HepG2 (cell line): Measurements from ENCODE around the gene TAMALIN. TPM values are rescaled to one million over a fixed set of nuclear protein-coding genes. Genes with fewer than 3 reads are reported as not detected.

Experiments
- ATAC-seq: fragments of 200-7000 bp; cut with Tn5 transposase; 3 replicates; pipeline ENCODE4 v1.9.1; 2020; ENCODE audit warnings: mild to moderate bottlenecking, moderate library complexity
- BruUV-seq: library from RNA; stranded (reverse); fragments of 400-500 nt; replicated peaks from 2 replicates; lab custom pipeline; 2021; lab: Mats Ljungman, UMichigan
- CTCF ChIA-PET: fragments of 300-600 bp; formaldehyde crosslinking; extraction: SDS; loops from one replicate; lab custom pipeline; 2021; ENCODE audit warnings: low total read pairs, inconsistent platforms, low intra/inter-chr PET ratio; lab: Yijun Ruan, JAX
- POLR2A ChIA-PET: fragments of 350-600 bp; sonication (Branson Sonifier 250); formaldehyde crosslinking; loops from one replicate; lab custom pipeline; 2020; ENCODE audit warnings: antibody characterized with exemption, inconsistent platforms; lab: Yijun Ruan, JAX
- DNase-seq: peaks from one replicate; pipeline ENCODE4 v3.0.0-alpha.2; 2015; ENCODE audit warnings: low spot score
- FAIRE-seq: peaks from 3 replicates; lab custom pipeline; 2011; peaks lifted over from hg19 to GRCh38; lab: Jason Lieb, UNC
- H2AFZ ChIP-seq: one replicate; pipeline ENCODE4 v1.6.1; 2011; ENCODE audit warnings: low read length, inconsistent platforms
- H3K27ac ChIP-seq: fragments of 300-600 bp; 3 replicates; pipeline ENCODE4 v1.8.0; 2011; ENCODE audit warnings: mixed run types, mild to moderate bottlenecking, mixed read lengths, low read length, inconsistent platforms; ENCODE audit not compliant: insufficient read depth; ENCODE audit errors: extremely low read length
- H3K27me3 ChIP-seq, 2 experiments: fragments of 200-600 bp in 1 of 2; 2 replicates in 1 of 2; 3 replicates in 1 of 2; pipeline versions ENCODE4 v1.6.0 to v1.8.0; 2011; ENCODE audit warnings: low read length in 2 of 2, mild to moderate bottlenecking in 2 of 2, moderate library complexity in 2 of 2, inconsistent platforms in 1 of 2; ENCODE audit not compliant: insufficient read depth in 2 of 2, control insufficient read depth in 1 of 2
- H3K36me3 ChIP-seq, 2 experiments: fragments of 200-600 bp in 1 of 2; replicated peaks in 1 of 2; 2 replicates in 1 of 2; 3 replicates in 1 of 2; pipeline versions ENCODE4 v1.5.1 to v1.8.0; 2011; ENCODE audit warnings: low read length in 2 of 2, inconsistent platforms in 1 of 2; ENCODE audit not compliant: insufficient read depth in 2 of 2, control insufficient read depth in 1 of 2
- H3K4me1 ChIP-seq: 2 replicates; pipeline ENCODE4 v1.5.1; 2012; ENCODE audit warnings: low read length, inconsistent platforms; ENCODE audit not compliant: insufficient read depth
- H3K4me2 ChIP-seq: 2 replicates; pipeline ENCODE4 v1.6.0; 2011; ENCODE audit warnings: low read depth, low read length, inconsistent platforms
- H3K4me3 ChIP-seq, 3 experiments: fragments of 200-600 bp in 1 of 3; sonication (generic), shearing (Covaris generic) in 1 of 3; replicated peaks in 1 of 3; 2 replicates each; pipeline ENCODE4 v1.5.1; 2011 to 2016; ENCODE audit warnings: low read length in 3 of 3, inconsistent platforms in 2 of 3, low read depth in 2 of 3, mild to moderate bottlenecking in 2 of 3, control low read depth in 1 of 3, mixed read lengths in 1 of 3; ENCODE audit not compliant: insufficient read depth in 1 of 3
- H3K79me2 ChIP-seq: one replicate; pipeline ENCODE4 v1.6.1; 2011; ENCODE audit warnings: low read length, inconsistent platforms; ENCODE audit not compliant: insufficient read depth
- H3K9ac ChIP-seq: 2 replicates; pipeline ENCODE4 v1.6.0; 2011; ENCODE audit warnings: mild to moderate bottlenecking, low read depth, low read length, inconsistent platforms; ENCODE audit not compliant: insufficient read depth
- H3K9me3 ChIP-seq: 2 replicates; pipeline ENCODE4 v1.5.1; 2012; ENCODE audit warnings: mild to moderate bottlenecking, low read length
- H4K20me1 ChIP-seq: 2 replicates; pipeline ENCODE4 v1.6.0; 2011; ENCODE audit warnings: inconsistent platforms, mild to moderate bottlenecking, low read length, moderate library complexity; ENCODE audit not compliant: insufficient read depth
- HMGA1 ChIP-seq: sonication (generic); formaldehyde crosslinking; conservative IDR thresholded peaks from 2 replicates; pipeline ENCODE4 v1.4.0; 2020; ENCODE audit warnings: missing genetic modification reagents
- IKZF4 ChIP-seq: sonication (generic); formaldehyde crosslinking; IDR thresholded peaks from 2 replicates; pipeline ENCODE4 v1.5.1; 2020; ENCODE audit warnings: borderline replicate concordance, mild to moderate bottlenecking, low read depth, missing genetic modification reagents; ENCODE audit errors: not compliant biosample characterization
- MAFF ChIP-seq: IDR thresholded peaks from 2 replicates; pipeline ENCODE4 v1.6.1; 2011; ENCODE audit warnings: low read depth, low read length, improper control_type of control experiment
- MAFK ChIP-seq, 2 experiments: IDR thresholded peaks in 1 of 2; conservative IDR thresholded peaks in 1 of 2; 2 replicates each; pipeline ENCODE4 v1.6.1; 2011; ENCODE audit warnings: improper control_type of control experiment in 2 of 2, low read length in 2 of 2
- NR2F6 ChIP-seq, 2 experiments: IDR thresholded peaks; 2 replicates each; pipeline ENCODE4 v1.6.1; 2016; ENCODE audit warnings: antibody characterized with exemption in 1 of 2, mild to moderate bottlenecking in 1 of 2
- RXRA ChIP-seq: sonication (generic); formaldehyde crosslinking; IDR thresholded peaks from 2 replicates; pipeline ENCODE4 v1.5.1; 2020; ENCODE audit warnings: missing genetic modification reagents
- SAP130 ChIP-seq: IDR thresholded peaks from 2 replicates; pipeline ENCODE4 v1.6.1; 2016; ENCODE audit warnings: low read depth
- ZBTB42 ChIP-seq: sonication (generic); formaldehyde crosslinking; IDR thresholded peaks from 2 replicates; pipeline ENCODE4 v1.5.0; 2020; ENCODE audit warnings: mild to moderate bottlenecking, missing genetic modification reagents
- ZFP82 ChIP-seq: sonication (generic); formaldehyde crosslinking; IDR thresholded peaks from 2 replicates; pipeline ENCODE4 v1.5.1; 2020; ENCODE audit warnings: mild to moderate bottlenecking, missing genetic modification reagents, borderline replicate concordance
- WGBS: methylation state at CpG from one replicate; pipeline ENCODE4 v1.1.6; 2017; ENCODE audit warnings: low lambda C conversion rate; 5-methylcytosine and 5-hydroxymethylcytosine counted together
- in situ Hi-C: cut with HindIII; loops from 2 replicates; pipeline ENCODE4 v1.10.0; 2017; ENCODE audit warnings: low pct_unique_long_range_greater_than_20kb; ENCODE audit not compliant: extremely low pct_ligation_motif_present
- intact Hi-C: fragments of 100-400 bp; cut with micrococcal nuclease; formaldehyde crosslinking; loops from one replicate; pipeline ENCODE4 v1.10.0; 2022; ENCODE audit not compliant: unreplicated experiment
- polyA plus RNA-seq, 8 experiments: library from polyadenylated mRNA; depleted of rRNA in 3 of 8; stranded (reverse) in 7 of 8; unstranded in 1 of 8; fragments of >200 nt; fragmentation: Illumina TruSeq in 4 of 8; extraction: Trizol in 4 of 8; gene quantifications; 2 replicates each; pipeline versions ENCODE4 v1.2.1 to v1.2.3, GENCODE V29; 2011 to 2016; ENCODE audit warnings: low read depth in 4 of 8, missing spikeins in 1 of 8, mixed read lengths in 1 of 8; ENCODE audit not compliant: insufficient read depth in 1 of 8
- total RNA-seq, 5 experiments: library from RNA; depleted of rRNA; stranded (reverse); fragments of >200 nt; fragmentation: Illumina TruSeq; extraction: Trizol; gene quantifications; 2 replicates each; pipeline ENCODE4 v1.2.3, GENCODE V29; 2016; ENCODE audit warnings: low read depth in 1 of 5
- TF ChIP-seq, protein P1 (sequence below): sonication (generic); formaldehyde crosslinking; IDR thresholded peaks from 2 replicates; pipeline ENCODE4 v1.5.1; 2020; ENCODE audit warnings: mild to moderate bottlenecking, missing genetic modification reagents, moderate library complexity
- TF ChIP-seq, protein P2 (sequence below), 2 experiments: fragments of 450-650 bp in 1 of 2; sonication (generic) in 1 of 2; formaldehyde crosslinking; IDR thresholded peaks; 2 replicates each; pipeline versions ENCODE4 v1.5.0 to v1.8.0; 2020 to 2022; ENCODE audit warnings: mild to moderate bottlenecking in 1 of 2, missing genetic modification reagents in 1 of 2
- TF ChIP-seq, protein P3 (sequence below): sonication (generic); formaldehyde crosslinking; IDR thresholded peaks from 2 replicates; pipeline ENCODE4 v1.5.0; 2020; ENCODE audit warnings: missing genetic modification reagents, mild to moderate bottlenecking, borderline replicate concordance

TAMALIN gene
- total and polyA plus RNA-seq, 2 of the 13 experiments (the other 11 are each of a cell fraction or from before 2014, with no cell fraction given), result 2.9 to 10.9 TPM

DNA sequence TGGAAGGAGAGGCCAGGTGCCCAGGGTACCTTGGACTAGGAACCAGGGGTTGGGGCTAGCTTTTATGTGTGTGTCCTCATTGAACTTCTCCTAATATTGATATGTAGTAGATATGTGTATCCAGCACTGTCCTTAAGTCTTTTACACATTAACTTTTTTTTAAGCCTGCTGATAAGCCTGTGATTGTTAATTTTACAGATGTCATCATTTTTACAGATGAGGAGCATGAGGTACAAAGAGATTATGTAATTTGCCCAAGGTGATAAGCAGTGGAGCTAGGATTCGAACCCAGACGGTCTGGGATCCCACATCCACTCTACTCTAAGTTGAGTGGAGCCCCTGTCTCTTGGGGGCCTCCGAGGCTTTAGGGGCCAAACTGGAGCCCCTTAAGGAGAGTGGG lies 34.3 kb downstream of the TAMALIN start:
- no peak overlapping the region for H2AFZ ChIP-seq
- FAIRE-seq (no peak), DNase-seq (no peak), ATAC-seq (no peak)
- intact Hi-C loops, result no loop called here
- no peaks in the 10 kb centered on the region for H3K9me3 ChIP-seq
- BruUV-seq, result no TSS peak
- no peak overlapping the region for H3K4me2 ChIP-seq
- peaks cover 80% of the 10 kb centered on the region for H3K4me1 ChIP-seq
- ChIA-PET CTCF (no interaction called here), POLR2A (no interaction called here)
- H3K9ac ChIP-seq, result no peak overlapping the region
- in situ Hi-C loops, result no loop called here
- peaks cover 1 to 19% of the 10 kb centered on the region in 2 experiments; a peak in 3 of 5 replicates for H3K27me3 ChIP-seq
- H3K27ac ChIP-seq, result no peak overlapping the region
- no peak overlapping the region for H3K4me3 ChIP-seq
- no peaks in the 10 kb centered on the region for H3K79me2 ChIP-seq
- WGBS, result 21% methylated on average over 3 of the region's 3 CpGs
- H4K20me1 ChIP-seq, result no peaks in the 10 kb centered on the region
- no peaks in the 10 kb centered on the region for H3K36me3 ChIP-seq
- TF ChIP-seq MAFK (conservative IDR thresholded peaks at IDR 0.05 in 1 of 2, IDR thresholded peaks at IDR 0.05 in 1 of 2; ENCODE audit: low read length in 2 of 2), result peak; percentile 34 to 61; a peak in 2 of 4 replicates
- TF ChIP-seq MAFF, result peak; percentile 47; the same call in 1 of the 2 replicates
- no peak for TF ChIP-seq NR2F6 (IDR thresholded peaks at IDR 0.05)
- TF ChIP-seq NR2F6 (CRISPR knock-in tag; IDR thresholded peaks at IDR 0.05), result no peak
- no peak for TF ChIP-seq ZBTB42
- no peak for TF ChIP-seq IKZF4 (CRISPR knock-in tag)

DNA sequence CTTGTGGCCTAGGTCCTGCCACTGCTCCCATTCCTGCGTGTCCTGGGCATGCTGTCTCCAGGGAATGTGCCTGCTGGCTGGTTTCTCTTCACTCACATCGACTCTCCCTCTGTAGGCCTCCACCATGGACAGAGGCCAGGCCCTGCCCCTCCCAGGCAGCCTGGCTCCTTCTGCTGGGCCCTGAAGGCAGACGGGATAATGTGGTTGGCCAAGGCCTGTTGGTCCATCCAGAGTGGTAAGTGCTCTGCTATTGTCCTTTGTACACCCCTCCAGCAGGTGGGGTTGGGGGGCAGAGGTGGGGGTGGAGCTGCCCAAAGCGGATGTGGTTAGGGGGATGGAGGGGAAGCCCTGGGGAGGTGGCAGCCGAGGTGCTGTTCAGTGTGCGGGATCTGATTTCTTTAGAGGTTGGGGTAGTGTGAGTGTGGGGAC lies 35.0 kb downstream of the TAMALIN start:
- Histone ChIP-seq H3K9ac (no peak overlapping the region), H3K79me2 (no peaks in the 10 kb centered on the region), H3K4me2 (no peak overlapping the region; the same call in 1 of the 2 replicates), H2AFZ (no peak overlapping the region), H3K9me3 (no peaks in the 10 kb centered on the region), H3K27me3 (peaks cover 1 to 13% of the 10 kb centered on the region in 2 experiments; a peak in 3 of 5 replicates), H3K4me1 (peaks cover 80% of the 10 kb centered on the region), H3K27ac (no peak overlapping the region), H3K36me3 (no peaks in the 10 kb centered on the region), H3K4me3 (no peak overlapping the region), H4K20me1 (no peaks in the 10 kb centered on the region)
- DNase-seq (no peak), FAIRE-seq (no peak), ATAC-seq (peak; percentile 20)
- ChIA-PET POLR2A (interaction anchor here (1.1 kb wide), 1 partner anchor 9 kb away, joined by 3 read pairs; no protein-coding TSS in a partner anchor), CTCF (no interaction called here)
- WGBS, result 44% methylated on average over 5 of the region's 6 CpGs
- BruUV-seq, result no TSS peak
- in situ Hi-C loops, result no loop called here
- intact Hi-C loops, result no loop called here
- TF ChIP-seq ZFP82 (CRISPR knock-in tag), result no peak
- TF ChIP-seq, protein P1, sequence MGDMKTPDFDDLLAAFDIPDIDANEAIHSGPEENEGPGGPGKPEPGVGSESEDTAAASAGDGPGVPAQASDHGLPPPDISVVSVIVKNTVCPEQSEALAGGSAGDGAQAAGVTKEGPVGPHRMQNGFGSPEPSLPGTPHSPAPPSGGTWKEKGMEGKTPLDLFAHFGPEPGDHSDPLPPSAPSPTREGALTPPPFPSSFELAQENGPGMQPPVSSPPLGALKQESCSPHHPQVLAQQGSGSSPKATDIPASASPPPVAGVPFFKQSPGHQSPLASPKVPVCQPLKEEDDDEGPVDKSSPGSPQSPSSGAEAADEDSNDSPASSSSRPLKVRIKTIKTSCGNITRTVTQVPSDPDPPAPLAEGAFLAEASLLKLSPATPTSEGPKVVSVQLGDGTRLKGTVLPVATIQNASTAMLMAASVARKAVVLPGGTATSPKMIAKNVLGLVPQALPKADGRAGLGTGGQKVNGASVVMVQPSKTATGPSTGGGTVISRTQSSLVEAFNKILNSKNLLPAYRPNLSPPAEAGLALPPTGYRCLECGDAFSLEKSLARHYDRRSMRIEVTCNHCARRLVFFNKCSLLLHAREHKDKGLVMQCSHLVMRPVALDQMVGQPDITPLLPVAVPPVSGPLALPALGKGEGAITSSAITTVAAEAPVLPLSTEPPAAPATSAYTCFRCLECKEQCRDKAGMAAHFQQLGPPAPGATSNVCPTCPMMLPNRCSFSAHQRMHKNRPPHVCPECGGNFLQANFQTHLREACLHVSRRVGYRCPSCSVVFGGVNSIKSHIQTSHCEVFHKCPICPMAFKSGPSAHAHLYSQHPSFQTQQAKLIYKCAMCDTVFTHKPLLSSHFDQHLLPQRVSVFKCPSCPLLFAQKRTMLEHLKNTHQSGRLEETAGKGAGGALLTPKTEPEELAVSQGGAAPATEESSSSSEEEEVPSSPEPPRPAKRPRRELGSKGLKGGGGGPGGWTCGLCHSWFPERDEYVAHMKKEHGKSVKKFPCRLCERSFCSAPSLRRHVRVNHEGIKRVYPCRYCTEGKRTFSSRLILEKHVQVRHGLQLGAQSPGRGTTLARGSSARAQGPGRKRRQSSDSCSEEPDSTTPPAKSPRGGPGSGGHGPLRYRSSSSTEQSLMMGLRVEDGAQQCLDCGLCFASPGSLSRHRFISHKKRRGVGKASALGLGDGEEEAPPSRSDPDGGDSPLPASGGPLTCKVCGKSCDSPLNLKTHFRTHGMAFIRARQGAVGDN (CRISPR knock-in tag), result peak; percentile 9; the same call in 1 of the 2 replicates
- TF ChIP-seq RXRA, result no peak
- TF ChIP-seq HMGA1, result no peak
- TF ChIP-seq, protein P2, sequence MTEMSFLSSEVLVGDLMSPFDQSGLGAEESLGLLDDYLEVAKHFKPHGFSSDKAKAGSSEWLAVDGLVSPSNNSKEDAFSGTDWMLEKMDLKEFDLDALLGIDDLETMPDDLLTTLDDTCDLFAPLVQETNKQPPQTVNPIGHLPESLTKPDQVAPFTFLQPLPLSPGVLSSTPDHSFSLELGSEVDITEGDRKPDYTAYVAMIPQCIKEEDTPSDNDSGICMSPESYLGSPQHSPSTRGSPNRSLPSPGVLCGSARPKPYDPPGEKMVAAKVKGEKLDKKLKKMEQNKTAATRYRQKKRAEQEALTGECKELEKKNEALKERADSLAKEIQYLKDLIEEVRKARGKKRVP (CRISPR knock-in tag; IDR thresholded peaks at IDR 0.05), result no peak
- TF ChIP-seq SAP130 (CRISPR knock-in tag), result 0 out of 2 replicates have a peak, but pooled peaks have one; percentile 14
- TF ChIP-seq, protein P3, sequence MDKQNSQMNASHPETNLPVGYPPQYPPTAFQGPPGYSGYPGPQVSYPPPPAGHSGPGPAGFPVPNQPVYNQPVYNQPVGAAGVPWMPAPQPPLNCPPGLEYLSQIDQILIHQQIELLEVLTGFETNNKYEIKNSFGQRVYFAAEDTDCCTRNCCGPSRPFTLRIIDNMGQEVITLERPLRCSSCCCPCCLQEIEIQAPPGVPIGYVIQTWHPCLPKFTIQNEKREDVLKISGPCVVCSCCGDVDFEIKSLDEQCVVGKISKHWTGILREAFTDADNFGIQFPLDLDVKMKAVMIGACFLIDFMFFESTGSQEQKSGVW (CRISPR knock-in tag), result no peak
